CD4-positive, CD25-positive, alpha-beta regulatory T cell (primary cell): ENCODE results near the gene ATF7IP. TPM values are rescaled to one million over a fixed set of nuclear protein-coding genes. Genes with fewer than 3 reads are reported as not detected.

Experiments used
- polyA plus RNA-seq, 4 donors: library from polyadenylated mRNA; unstranded; fragments of 300-500 nt; fragmentation: Illumina TruSeq; gene quantifications; one replicate each; pipeline ENCODE4 v1.2.3, GENCODE V29; 2021
- total RNA-seq: library from RNA; stranded (reverse); gene quantifications from one replicate; pipeline ENCODE4 v1.2.3, GENCODE V29; 2022

Gene ATF7IP
- total and polyA plus RNA-seq, 5 donors from 2014 or later, result 83.9 to 175 (median 101) TPM

Other genes with a start within 250 kb of the ATF7IP start
- gene PLBD1, start 202.2 kb downstream of the ATF7IP start, total RNA-seq, result not detected
- gene PLBD1, start 202.2 kb downstream of the ATF7IP start, polyA plus RNA-seq, result 1 to 10 TPM in 1 of 4 donors, under 1 TPM in 3; 0.15 to 1.2 (median 0.39) TPM